Thymus (tissue), 11 donors: Measurements from ENCODE around the gene SP3. TPM values are rescaled to one million over a fixed set of nuclear protein-coding genes. Genes with fewer than 3 reads are reported as not detected.
A peak's percentile ranks its signal among the peaks of the same experiment; 100 is the strongest.

ENCODE experiments used
- DNase-seq, 9 donors: peaks; one replicate each; pipeline ENCODE4 v3.0.0-alpha.2; 2013; ENCODE audit warnings: low spot score in 9 of 9, low read depth in 6 of 9, missing footprints in 1 of 9
- H3K27ac ChIP-seq, 2 donors: one replicate each; pipeline ENCODE4 v1.5.1; 2013; ENCODE audit warnings: control low read depth in 1 of 2, low read depth in 1 of 2, low read length in 1 of 2, mild to moderate bottlenecking in 1 of 2, moderate library complexity in 1 of 2
- H3K27me3 ChIP-seq, 2 donors: one replicate each; pipeline ENCODE4 v1.5.1; 2013; ENCODE audit warnings: low read length in 1 of 2; ENCODE audit not compliant: control insufficient read depth in 2 of 2, insufficient read depth in 1 of 2
- H3K36me3 ChIP-seq, 2 donors: one replicate each; pipeline ENCODE4 v1.5.1; 2013; ENCODE audit warnings: low read length in 1 of 2, mild to moderate bottlenecking in 1 of 2, moderate library complexity in 1 of 2; ENCODE audit not compliant: control insufficient read depth in 2 of 2, insufficient read depth in 2 of 2
- H3K4me1 ChIP-seq, 2 donors: one replicate each; pipeline ENCODE4 v1.5.1; 2013; ENCODE audit warnings: low read length in 2 of 2; ENCODE audit not compliant: control insufficient read depth in 2 of 2, insufficient read depth in 2 of 2
- H3K4me3 ChIP-seq, 2 donors: one replicate each; pipeline ENCODE4 v1.5.1; 2013; ENCODE audit warnings: low read length in 2 of 2, control low read depth in 1 of 2, mild to moderate bottlenecking in 1 of 2
- H3K9me3 ChIP-seq, 2 donors: one replicate each; pipeline ENCODE4 v1.5.1; 2013; ENCODE audit warnings: low read length in 1 of 2, mild to moderate bottlenecking in 1 of 2; ENCODE audit not compliant: control insufficient read depth in 2 of 2, insufficient read depth in 1 of 2
- WGBS: extraction: QIAGEN DNeasy Blood & Tissue Kit; methylation state at CpG from one replicate; pipeline ENCODE4 v1.1.7; 2013; 5-methylcytosine and 5-hydroxymethylcytosine counted together
- polyA plus RNA-seq: library from polyadenylated mRNA; stranded (reverse); fragments of 200-250 nt; gene quantifications from one replicate; pipeline ENCODE4 v1.2.3, GENCODE V29; 2013
- total RNA-seq: library from RNA; stranded (reverse); fragments of 120-200 nt; gene quantifications from one replicate; pipeline ENCODE4 v1.2.4, GENCODE V29; 2013
- donor health status: healthy.

Gene SP3
- total and polyA plus RNA-seq, 2 donors, result 43.7 to 168 TPM

DNA sequence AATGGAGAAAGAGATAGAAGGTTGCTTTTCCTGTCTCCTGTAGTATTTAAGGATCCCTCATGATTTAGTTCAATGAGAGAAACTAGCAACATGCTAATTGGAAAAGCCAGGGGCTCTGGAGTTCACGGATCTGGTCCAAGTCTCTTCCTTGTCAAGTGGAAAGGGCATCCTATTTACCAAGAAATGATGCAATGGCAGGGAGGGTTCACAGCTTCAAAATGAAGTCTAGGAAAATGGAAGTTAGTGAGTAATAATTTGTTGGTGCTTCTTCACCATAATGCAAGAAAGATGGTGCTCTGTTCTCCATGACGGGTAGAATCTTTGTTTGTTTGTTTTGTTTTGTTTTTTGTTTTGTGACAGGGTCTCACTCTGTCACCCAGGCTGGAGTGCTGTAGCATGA lies 34.6 kb upstream of the SP3 start:
- Histone ChIP-seq H3K36me3 (no peaks in the 10 kb centered on the region), H3K27ac (no peak overlapping the region), H3K4me1 (peaks cover 0 to 6% of the 10 kb centered on the region in 2 donors), H3K4me3 (no peak overlapping the region), H3K27me3 (no peaks in the 10 kb centered on the region), H3K9me3 (no peaks in the 10 kb centered on the region)
- DNase-seq, result no peak
- 98% methylated on average over 2 of the region's 2 CpGs for WGBS

- no peak overlapping the region for H3K27ac ChIP-seq
- H3K4me3 ChIP-seq, result no peak overlapping the region
- DNase-seq, result no peak
- 97% methylated on average over 6 of the region's 6 CpGs for WGBS
- H3K9me3 ChIP-seq, result no peaks in the 10 kb centered on the region
- H3K36me3 ChIP-seq, result no peaks in the 10 kb centered on the region
- H3K4me1 ChIP-seq, result peaks cover 0 to 6% of the 10 kb centered on the region in 2 donors
- no peaks in the 10 kb centered on the region for H3K27me3 ChIP-seq
Measured at GRCh38 chr2:173999272-173999671, 34.1 kb upstream of the SP3 start.

- H3K27ac ChIP-seq, result no peak overlapping the region
- 80% methylated on average over 7 of the region's 7 CpGs for WGBS
- H3K9me3 ChIP-seq, result no peaks in the 10 kb centered on the region
- no peaks in the 10 kb centered on the region for H3K36me3 ChIP-seq
- no peak overlapping the region for H3K4me3 ChIP-seq
- no peaks in the 10 kb centered on the region for H3K27me3 ChIP-seq
- DNase-seq, result no peak
- peaks cover 0 to 6% of the 10 kb centered on the region in 2 donors for H3K4me1 ChIP-seq
Measured at GRCh38 chr2:173998386-173998785, 33.2 kb upstream of the SP3 start.

GRCh38 chr2:173997753-173998152 lies 32.6 kb upstream of the SP3 start:
- no peak for DNase-seq
- no peak overlapping the region for H3K27ac ChIP-seq
- WGBS, result 69% methylated on average over 2 of the region's 2 CpGs
- H3K4me3 ChIP-seq, result no peak overlapping the region
- no peaks in the 10 kb centered on the region for H3K36me3 ChIP-seq
- peaks cover 0 to 6% of the 10 kb centered on the region in 2 donors for H3K4me1 ChIP-seq
- no peaks in the 10 kb centered on the region for H3K27me3 ChIP-seq
- no peaks in the 10 kb centered on the region for H3K9me3 ChIP-seq

GRCh38 chr2:173997269-173997668 lies 32.1 kb upstream of the SP3 start:
- H3K27me3 ChIP-seq, result no peaks in the 10 kb centered on the region
- WGBS, result 31% methylated on average over 7 of the region's 7 CpGs
- peak in 3 of 9 donors; percentile 18 to 44 (median 25) for DNase-seq
- no peaks in the 10 kb centered on the region for H3K9me3 ChIP-seq
- H3K4me3 ChIP-seq, result no peak overlapping the region
- no peak overlapping the region for H3K27ac ChIP-seq
- no peaks in the 10 kb centered on the region for H3K36me3 ChIP-seq
- peaks cover 0 to 6% of the 10 kb centered on the region in 2 donors for H3K4me1 ChIP-seq

- H3K27me3 ChIP-seq, result no peaks in the 10 kb centered on the region
- H3K4me1 ChIP-seq, result peaks cover 0 to 11% of the 10 kb centered on the region in 2 donors
- WGBS, result 50% methylated on average over 2 of the region's 2 CpGs
- DNase-seq, result no peak
- H3K27ac ChIP-seq, result no peak overlapping the region
- no peaks in the 10 kb centered on the region for H3K9me3 ChIP-seq
- no peaks in the 10 kb centered on the region for H3K36me3 ChIP-seq
- H3K4me3 ChIP-seq, result no peak overlapping the region
Measured at GRCh38 chr2:173996766-173997165, 31.6 kb upstream of the SP3 start.

- H3K4me1 ChIP-seq, result peaks cover 0 to 18% of the 10 kb centered on the region in 2 donors
- H3K4me3 ChIP-seq, result no peak overlapping the region
- no peak for DNase-seq
- no peaks in the 10 kb centered on the region for H3K9me3 ChIP-seq
- H3K27me3 ChIP-seq, result no peaks in the 10 kb centered on the region
- no peak overlapping the region for H3K27ac ChIP-seq
- 80% methylated on average over 1 of the region's 1 CpG for WGBS
- H3K36me3 ChIP-seq, result no peaks in the 10 kb centered on the region
Measured at GRCh38 chr2:173993459-173993858, 28.3 kb upstream of the SP3 start.

GRCh38 chr2:173991856-173992588 lies 26.8 kb upstream of the SP3 start:
- WGBS, result 93% methylated on average over 5 of the region's 5 CpGs
- Histone ChIP-seq H3K36me3 (no peaks in the 10 kb centered on the region), H3K4me1 (peaks cover 0 to 15% of the 10 kb centered on the region in 2 donors), H3K9me3 (no peaks in the 10 kb centered on the region), H3K4me3 (no peak overlapping the region), H3K27ac (no peak overlapping the region), H3K27me3 (no peaks in the 10 kb centered on the region)
- no peak for DNase-seq

- WGBS, result 76% methylated on average over 13 of the region's 13 CpGs
- no peaks in the 10 kb centered on the region for H3K36me3 ChIP-seq
- H3K4me3 ChIP-seq, result no peak overlapping the region
- DNase-seq, result peak in 1 of 9 donors; percentile 23
- H3K4me1 ChIP-seq, result peaks cover 0 to 14% of the 10 kb centered on the region in 2 donors
- no peaks in the 10 kb centered on the region for H3K9me3 ChIP-seq
- peak overlapping the region; percentile 34 to 46 for H3K27ac ChIP-seq
- H3K27me3 ChIP-seq, result no peaks in the 10 kb centered on the region
Measured at GRCh38 chr2:173990970-173991819, 26.0 kb upstream of the SP3 start.
